NCI-H2227 (cell line): ENCODE data around the gene CHI3L2.

Experiments used
- DNase-seq: peaks from one replicate; lab custom pipeline; 2025; ENCODE audit not compliant: unreplicated experiment; lab: John Stamatoyannopoulos, UW

Gene CHI3L2

GRCh38 chr1:111247125-111247838 is 19.8 kb downstream of the CHI3L2 start:
- no peak for DNase-seq

- DNase-seq: no peak
These were observed 22.4 kb downstream of the CHI3L2 start for GRCh38 chr1:111249960-111250359.

- no peak for DNase-seq
These were observed 24.1 kb downstream of the CHI3L2 start for GRCh38 chr1:111251570-111251969.

- no peak for DNase-seq
These were observed 25.3 kb downstream of the CHI3L2 start for GRCh38 chr1:111252786-111253185.

GRCh38 chr1:111253876-111254275 is 26.4 kb downstream of the CHI3L2 start:
- DNase-seq: no peak

- no peak for DNase-seq
These were observed 29.6 kb downstream of the CHI3L2 start for GRCh38 chr1:111256988-111257658.

GRCh38 chr1:111267801-111268508 is 40.4 kb downstream of the CHI3L2 start:
- DNase-seq: no peak

- no peak for DNase-seq
These were observed 42.4 kb downstream of the CHI3L2 start for GRCh38 chr1:111269825-111270406.

- no peak for DNase-seq
These were observed 43.4 kb downstream of the CHI3L2 start for GRCh38 chr1:111270771-111271463.

- DNase-seq: no peak
These were observed 43.9 kb downstream of the CHI3L2 start for GRCh38 chr1:111271464-111271801.

- no peak for DNase-seq
These were observed 44.6 kb downstream of the CHI3L2 start for GRCh38 chr1:111272081-111272480.

- no peak for DNase-seq
These were observed 47.1 kb downstream of the CHI3L2 start for GRCh38 chr1:111274653-111275052.

GRCh38 chr1:111275079-111275478 is 47.6 kb downstream of the CHI3L2 start:
- no peak for DNase-seq

- no peak for DNase-seq
These were observed 48.4 kb downstream of the CHI3L2 start for GRCh38 chr1:111275780-111276433.

- no peak for DNase-seq
These were observed 51.6 kb downstream of the CHI3L2 start for GRCh38 chr1:111279144-111279543.

- DNase-seq: no peak
These were observed 52.8 kb downstream of the CHI3L2 start for GRCh38 chr1:111280267-111280666.

- DNase-seq: no peak
These were observed 53.9 kb downstream of the CHI3L2 start for GRCh38 chr1:111281411-111281810.

- DNase-seq: no peak
These were observed 56.3 kb downstream of the CHI3L2 start for GRCh38 chr1:111283838-111284237.

GRCh38 chr1:111285879-111286278 is 58.4 kb downstream of the CHI3L2 start:
- DNase-seq: no peak

- no peak for DNase-seq
These were observed 59.4 kb downstream of the CHI3L2 start for GRCh38 chr1:111286912-111287311.

- DNase-seq: no peak
These were observed 61.9 kb downstream of the CHI3L2 start for GRCh38 chr1:111289371-111289770.
